Astrocyte of the spinal cord (primary cell): Measurements from ENCODE around the gene MEF2A.

ENCODE experiments used
- DNase-seq: peaks from one replicate; pipeline ENCODE4 v3.0.0; 2011; ENCODE audit warnings: low read depth, low spot score
- H3K4me3 ChIP-seq: 2 replicates; pipeline ENCODE4 v1.5.1; 2011; ENCODE audit warnings: low read depth, mild to moderate bottlenecking, low read length, moderate library complexity
- in situ Hi-C: cut with HindIII; loops from 2 replicates; pipeline ENCODE4 v1.10.0; 2017; ENCODE audit warnings: low sequenced_read_pairs
- TF ChIP-seq, protein P1 (sequence below): IDR thresholded peaks from 2 replicates; pipeline ENCODE4 v1.5.1; 2012; ENCODE audit warnings: low read depth, mild to moderate bottlenecking, low read length, inconsistent platforms

MEF2A gene

DNA sequence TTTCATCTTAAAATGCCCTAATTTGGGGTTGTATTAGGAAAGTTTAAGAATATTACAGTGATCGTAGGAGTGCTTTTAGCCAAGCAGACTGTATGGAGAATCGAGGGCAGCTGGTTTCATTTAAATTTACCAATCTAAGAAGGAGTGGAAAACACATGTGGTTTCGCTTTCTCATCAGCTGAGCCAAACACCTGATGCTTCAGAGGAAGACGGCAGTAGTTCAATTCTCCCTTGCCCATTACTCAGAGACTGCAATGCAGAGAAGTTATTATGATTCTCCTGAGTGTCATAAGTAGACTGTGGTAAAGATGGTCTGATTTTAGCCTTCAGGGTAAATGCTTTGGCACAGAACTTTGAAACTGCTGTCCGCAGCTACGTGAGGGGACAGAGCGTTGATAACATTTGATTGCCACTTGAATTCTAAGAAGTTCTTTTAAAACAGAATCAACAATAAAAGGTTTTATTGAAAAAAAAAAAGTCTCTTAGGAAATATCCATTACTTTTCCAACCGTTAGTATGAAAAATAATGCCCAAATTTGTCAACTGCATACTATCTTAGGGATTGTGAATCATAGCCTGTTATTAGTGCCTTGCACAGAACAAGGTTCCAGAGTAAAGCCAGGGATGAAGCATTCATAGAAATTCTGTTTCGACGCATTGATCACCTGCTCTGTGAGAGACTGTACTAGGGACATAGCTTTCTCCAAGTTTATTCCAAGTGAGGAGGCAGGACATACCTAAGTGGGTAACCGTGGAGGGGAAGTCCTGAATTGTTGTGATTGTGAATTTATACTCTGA is 141.9 kb downstream of the MEF2A start:
- in situ Hi-C loops: no loop called here
- DNase-seq: peak; percentile 43
- TF ChIP-seq, protein P1, sequence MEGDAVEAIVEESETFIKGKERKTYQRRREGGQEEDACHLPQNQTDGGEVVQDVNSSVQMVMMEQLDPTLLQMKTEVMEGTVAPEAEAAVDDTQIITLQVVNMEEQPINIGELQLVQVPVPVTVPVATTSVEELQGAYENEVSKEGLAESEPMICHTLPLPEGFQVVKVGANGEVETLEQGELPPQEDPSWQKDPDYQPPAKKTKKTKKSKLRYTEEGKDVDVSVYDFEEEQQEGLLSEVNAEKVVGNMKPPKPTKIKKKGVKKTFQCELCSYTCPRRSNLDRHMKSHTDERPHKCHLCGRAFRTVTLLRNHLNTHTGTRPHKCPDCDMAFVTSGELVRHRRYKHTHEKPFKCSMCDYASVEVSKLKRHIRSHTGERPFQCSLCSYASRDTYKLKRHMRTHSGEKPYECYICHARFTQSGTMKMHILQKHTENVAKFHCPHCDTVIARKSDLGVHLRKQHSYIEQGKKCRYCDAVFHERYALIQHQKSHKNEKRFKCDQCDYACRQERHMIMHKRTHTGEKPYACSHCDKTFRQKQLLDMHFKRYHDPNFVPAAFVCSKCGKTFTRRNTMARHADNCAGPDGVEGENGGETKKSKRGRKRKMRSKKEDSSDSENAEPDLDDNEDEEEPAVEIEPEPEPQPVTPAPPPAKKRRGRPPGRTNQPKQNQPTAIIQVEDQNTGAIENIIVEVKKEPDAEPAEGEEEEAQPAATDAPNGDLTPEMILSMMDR: no peak
- H3K4me3 ChIP-seq: no peak overlapping the region

DNA sequence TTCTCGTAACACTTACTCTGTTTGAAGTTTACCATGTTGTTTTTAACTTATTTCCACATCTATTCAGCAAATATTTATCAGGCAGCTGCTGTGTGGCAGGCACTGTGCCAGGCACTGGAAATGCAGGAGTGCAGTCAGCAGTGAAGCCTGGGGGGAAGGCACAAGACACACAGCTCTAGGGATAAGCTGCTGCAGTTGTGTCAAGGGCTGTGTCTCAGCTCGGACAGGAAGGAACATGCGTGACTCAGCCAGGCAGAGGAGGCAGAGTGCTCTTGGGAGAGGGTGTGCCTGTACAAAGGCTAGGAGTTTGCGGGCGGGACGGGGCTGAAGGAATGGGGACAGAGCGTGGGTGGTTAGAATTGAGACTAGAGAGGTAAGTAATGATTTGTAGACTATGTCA is 142.8 kb downstream of the MEF2A start:
- in situ Hi-C loops: no loop called here
- TF ChIP-seq, protein P1: no peak
- no peak overlapping the region for H3K4me3 ChIP-seq
- DNase-seq: peak; percentile 80

DNA sequence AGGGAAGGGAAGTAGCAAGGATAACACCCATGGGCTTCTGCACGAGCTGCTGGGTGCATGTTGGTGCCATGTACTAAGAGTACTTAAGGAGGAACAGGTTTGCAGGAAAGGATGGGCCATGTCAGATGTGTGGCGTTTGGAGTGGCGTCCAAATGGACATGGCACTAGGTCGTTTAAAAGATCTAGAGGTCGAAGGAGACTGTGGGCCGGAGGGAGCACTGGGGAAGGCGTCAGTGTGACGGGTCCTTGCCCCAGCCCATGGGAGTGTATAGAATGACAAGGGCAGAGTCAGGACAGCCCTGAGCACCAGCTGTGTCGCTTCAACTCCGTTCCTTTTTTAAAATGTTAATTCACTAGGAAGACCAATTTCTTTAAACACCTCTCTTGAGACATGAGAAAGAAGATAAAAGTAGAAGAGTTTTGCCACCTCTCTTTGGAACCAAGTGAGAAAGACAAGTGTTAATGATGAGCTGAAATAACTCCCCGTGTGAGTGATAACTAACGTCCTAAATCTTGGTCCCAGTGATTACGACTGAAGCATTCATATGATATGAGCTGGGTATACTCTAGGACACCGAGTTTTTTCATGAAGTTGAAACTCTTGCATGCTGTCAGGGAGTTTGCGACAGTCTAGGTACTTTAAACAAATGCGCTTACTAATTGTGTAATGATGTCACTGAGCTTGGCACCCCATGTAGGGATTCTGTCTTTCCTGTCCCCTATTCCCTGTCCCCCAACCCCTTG is 143.6 kb downstream of the MEF2A start:
- in situ Hi-C loops: no loop called here
- no peak for DNase-seq
- no peak overlapping the region for H3K4me3 ChIP-seq
- TF ChIP-seq, protein P1: no peak

DNA sequence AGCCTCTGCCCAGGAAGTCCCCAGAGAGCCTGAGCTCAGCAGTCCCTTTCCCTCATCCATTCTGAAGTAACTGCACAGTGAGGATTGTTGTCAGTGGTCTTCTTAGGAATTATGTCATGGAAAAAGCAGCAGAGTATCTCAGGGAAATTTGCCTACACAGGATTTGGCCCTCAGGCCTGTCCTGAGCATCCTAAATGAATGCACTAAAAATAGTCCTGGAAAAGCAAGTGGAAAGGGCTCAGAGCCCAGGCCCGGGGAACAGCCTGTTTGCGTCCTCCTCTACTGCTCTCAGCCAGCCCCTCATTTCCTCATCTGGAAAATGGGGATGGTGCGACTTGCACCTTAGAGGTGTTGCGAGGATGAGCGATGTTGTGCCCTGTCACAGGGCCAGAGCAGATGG is 145.8 kb downstream of the MEF2A start:
- DNase-seq: no peak
- in situ Hi-C loops: no loop called here
- TF ChIP-seq, protein P1: no peak
- H3K4me3 ChIP-seq: no peak overlapping the region

DNA sequence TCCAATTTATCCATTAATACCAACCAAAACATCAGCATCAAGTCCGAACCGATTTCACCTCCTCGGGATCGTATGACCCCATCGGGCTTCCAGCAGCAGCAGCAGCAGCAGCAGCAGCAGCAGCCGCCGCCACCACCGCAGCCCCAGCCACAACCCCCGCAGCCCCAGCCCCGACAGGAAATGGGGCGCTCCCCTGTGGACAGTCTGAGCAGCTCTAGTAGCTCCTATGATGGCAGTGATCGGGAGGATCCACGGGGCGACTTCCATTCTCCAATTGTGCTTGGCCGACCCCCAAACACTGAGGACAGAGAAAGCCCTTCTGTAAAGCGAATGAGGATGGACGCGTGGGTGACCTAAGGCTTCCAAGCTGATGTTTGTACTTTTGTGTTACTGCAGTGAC is 146.6 kb downstream of the MEF2A start:
- DNase-seq: no peak
- no peak overlapping the region for H3K4me3 ChIP-seq
- TF ChIP-seq, protein P1: no peak
- in situ Hi-C loops: no loop called here

DNA sequence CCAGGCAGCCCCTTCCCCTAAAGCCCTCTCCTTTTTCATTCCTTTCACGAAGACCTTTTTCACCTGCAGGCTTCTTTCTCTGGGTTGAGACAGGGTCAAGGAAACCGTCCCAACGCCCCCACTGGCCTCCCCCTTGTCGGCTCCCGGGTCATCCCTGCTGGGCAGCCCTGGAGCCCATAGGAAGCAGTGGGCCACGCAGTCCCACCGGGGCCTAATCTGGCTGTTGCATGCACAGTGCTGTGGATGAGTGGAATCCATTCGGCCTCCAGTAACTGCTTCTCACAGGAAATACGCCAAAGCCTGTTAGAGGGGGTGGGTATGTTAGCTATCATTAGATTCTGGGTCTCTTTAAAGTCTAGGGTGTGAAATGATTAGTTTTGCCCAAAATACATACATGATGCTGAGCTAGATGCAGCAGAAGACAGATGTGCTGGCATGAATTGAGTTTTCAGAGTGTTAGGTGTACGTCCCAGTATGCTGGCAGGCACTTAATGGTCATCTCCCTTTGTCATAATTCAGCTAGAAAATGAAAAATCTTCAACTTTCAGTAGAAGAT is 150.8 kb downstream of the MEF2A start:
- no peak for DNase-seq
- no peak overlapping the region for H3K4me3 ChIP-seq
- in situ Hi-C loops: no loop called here
- TF ChIP-seq, protein P1: no peak
